GM12875 (cell line): ENCODE results near the gene ZFP36L2.

ENCODE experiments used
- H3K4me3 ChIP-seq: one replicate; pipeline ENCODE4 v1.5.1; 2011; ENCODE audit warnings: low read depth, low read length, control low read depth
- TF ChIP-seq, protein P1 (sequence below): IDR thresholded peaks from 2 replicates; pipeline ENCODE4 v1.5.1; 2011; ENCODE audit warnings: low read depth, mild to moderate bottlenecking, control low read depth, inconsistent platforms, low read length, moderate library complexity, borderline replicate concordance; ENCODE audit not compliant: insufficient read depth

The ZFP36L2 gene

DNA sequence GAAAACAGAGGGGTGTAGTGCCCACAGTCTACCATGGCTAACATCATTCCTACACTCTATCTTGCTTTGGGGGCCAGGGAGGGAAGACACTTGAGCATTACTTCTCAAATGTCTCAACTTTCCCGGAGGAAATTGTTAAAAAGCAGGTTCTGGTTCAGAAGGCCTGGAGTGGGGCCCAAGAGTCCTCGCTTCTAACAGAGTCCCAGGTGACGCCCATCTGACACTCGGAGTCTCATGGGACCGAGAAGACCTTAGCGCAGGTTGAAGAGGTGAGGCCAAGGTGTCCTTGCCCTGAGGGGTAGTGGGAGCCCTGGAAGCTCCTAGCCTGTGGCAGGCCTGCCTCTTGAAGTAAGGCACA, 40.1 kb downstream of the ZFP36L2 start:
- H3K4me3 ChIP-seq: no peak overlapping the region
- TF ChIP-seq, protein P1, sequence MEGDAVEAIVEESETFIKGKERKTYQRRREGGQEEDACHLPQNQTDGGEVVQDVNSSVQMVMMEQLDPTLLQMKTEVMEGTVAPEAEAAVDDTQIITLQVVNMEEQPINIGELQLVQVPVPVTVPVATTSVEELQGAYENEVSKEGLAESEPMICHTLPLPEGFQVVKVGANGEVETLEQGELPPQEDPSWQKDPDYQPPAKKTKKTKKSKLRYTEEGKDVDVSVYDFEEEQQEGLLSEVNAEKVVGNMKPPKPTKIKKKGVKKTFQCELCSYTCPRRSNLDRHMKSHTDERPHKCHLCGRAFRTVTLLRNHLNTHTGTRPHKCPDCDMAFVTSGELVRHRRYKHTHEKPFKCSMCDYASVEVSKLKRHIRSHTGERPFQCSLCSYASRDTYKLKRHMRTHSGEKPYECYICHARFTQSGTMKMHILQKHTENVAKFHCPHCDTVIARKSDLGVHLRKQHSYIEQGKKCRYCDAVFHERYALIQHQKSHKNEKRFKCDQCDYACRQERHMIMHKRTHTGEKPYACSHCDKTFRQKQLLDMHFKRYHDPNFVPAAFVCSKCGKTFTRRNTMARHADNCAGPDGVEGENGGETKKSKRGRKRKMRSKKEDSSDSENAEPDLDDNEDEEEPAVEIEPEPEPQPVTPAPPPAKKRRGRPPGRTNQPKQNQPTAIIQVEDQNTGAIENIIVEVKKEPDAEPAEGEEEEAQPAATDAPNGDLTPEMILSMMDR: no peak

DNA sequence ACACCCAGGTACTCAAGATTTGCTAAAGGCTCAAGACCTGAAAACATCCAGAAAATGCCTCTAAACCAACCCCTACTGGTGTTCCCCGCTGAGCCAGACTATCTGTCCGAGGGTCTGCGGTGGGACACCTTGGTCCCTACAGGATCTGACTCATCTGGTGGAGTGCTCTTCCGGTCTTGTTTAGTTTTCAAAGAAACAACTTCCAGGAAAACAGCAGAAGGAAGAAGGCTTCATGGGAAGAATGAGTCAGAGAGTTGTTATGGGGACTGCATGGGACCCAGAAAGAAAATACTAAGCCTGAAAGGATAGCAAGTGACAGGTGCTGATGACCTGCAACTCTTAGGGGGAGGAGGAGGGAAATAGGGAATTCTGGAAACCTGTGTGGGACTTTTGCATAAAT, 41.3 kb downstream of the ZFP36L2 start:
- TF ChIP-seq, protein P1: no peak
- H3K4me3 ChIP-seq: no peak overlapping the region

DNA sequence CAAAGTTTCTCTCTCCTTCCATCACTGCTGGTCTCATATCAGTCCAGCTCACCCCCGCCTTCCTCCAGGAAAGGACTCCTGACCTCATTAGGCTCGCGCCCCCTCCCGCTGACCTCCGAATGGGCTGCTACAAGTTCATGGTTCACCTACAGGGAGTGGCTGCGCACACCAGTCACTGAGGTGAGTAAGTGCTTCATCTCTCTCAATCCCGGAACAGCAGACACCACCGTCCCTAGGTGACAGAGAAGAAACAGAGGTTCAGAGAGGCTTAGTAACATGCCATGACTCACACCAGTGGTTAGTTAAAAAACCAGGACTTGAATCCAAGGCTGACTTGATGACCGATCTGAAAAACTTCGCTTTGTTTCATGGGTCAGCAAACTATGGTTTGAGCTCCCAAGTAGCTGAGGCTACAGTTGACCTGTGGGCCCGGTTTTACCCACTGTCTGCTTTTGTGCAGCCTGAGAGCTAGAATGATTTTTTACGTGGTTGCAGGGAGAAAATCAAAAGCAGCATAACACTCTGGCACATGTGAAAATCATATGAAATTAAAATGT, 42.0 kb downstream of the ZFP36L2 start:
- TF ChIP-seq, protein P1: no peak

DNA sequence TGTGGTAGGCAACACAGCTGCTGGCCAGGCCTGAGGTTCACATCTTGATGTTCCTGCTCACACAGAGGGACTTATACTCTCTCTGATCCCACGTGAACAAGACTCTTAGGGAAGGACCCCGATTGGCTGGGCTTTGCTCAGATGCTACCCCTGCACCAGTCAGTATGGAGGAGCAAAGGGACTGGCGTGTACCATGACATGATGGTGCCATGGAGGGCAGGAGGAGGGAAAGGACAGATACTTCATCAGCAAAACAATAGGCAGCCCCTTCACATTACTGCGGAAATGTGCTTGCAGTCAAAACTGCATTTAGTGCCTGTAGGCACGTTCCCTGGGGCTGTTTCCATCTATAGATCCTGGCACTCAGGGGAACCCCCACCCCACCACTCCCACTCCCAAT, 42.7 kb downstream of the ZFP36L2 start:
- TF ChIP-seq, protein P1: no peak
- H3K4me3 ChIP-seq: no peak overlapping the region

More for the DNA sequence above, 42.0 kb downstream of the ZFP36L2 start:
- H3K4me3 ChIP-seq: no peak overlapping the region

DNA sequence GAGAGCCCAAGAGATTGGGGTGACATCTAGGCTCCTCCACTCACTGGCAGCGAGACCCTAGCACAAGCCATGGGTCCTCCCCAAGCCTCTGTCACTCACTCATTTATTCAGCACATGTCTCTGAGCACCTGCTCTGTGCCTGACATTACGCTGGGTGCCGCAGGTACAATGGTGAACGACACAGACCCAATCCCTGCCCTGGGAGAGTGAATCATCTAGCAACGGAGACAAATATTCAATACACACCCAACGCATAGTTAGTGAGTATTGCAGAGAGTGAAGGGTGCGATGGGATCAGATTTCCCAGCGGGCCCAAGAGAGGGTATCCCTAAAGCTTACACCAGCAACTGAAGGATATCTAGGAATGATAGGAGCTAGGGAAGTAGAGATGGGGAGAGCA, 45.5 kb downstream of the ZFP36L2 start:
- no peak overlapping the region for H3K4me3 ChIP-seq
- TF ChIP-seq, protein P1: no peak

DNA sequence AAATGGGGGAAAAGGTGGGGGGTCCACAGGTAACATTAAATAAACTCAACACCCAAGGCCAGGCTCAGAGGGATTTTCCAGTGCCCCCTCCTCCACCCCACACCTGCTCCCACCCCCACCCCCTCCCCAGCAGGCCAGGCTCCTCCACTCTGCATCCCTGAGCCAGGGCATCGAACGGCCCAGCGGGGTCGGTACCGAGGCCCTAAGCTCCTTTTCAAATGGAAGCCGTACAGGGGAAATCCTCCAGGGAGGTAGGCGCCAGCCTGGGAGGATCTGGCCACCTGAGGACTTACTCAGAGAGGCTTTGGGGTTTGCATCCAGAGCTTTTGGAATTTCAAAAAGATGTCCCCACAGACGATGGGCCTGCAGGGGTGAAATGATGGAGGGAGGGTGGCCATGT, 46.5 kb downstream of the ZFP36L2 start:
- no peak overlapping the region for H3K4me3 ChIP-seq
- TF ChIP-seq, protein P1: no peak

DNA sequence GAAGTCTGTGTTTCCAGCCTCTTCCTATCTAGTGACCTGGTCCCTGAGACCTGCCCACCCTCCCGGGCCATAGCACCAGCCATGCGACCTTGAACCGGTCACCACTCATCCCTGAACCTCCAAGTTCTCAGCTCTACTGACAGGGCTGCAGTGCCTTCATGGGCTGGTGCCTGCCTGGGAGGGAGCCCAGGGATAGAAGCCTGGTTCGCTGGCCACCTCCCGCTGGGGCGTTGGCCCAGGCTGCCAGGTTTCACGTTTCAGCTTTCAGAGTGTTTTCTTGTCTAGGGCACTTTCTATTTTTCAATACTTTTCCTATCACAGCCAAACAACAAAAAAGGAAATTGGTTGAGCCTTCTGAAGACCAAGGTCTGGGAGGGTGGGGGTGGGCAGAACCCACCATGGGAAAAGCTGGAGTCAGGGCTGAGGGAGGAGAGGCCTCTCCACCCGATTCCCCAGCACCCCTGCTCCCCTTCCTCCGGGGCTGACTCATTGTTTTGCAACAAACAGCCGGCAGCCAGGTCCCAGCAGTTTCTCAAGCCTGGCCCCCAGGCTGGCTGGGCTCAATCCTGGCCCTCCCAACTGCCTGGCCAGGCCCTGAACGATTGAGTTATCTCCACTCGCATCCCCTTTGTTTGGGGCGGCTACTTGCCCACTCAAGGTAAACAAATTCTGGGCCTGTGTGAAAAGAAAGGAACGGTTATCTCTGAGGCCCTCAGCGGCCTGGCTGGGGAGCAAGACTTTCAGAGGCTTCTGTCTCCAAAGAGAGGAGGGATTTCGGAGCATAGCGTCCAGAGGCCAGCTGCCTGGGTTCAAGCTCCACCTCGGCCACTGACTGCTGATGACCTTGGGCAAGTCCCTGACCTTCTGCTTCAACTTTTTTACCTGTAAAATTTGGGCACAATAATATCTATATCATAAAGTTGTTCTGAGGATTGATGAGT, 47.5 kb downstream of the ZFP36L2 start:
- H3K4me3 ChIP-seq: no peak overlapping the region
- TF ChIP-seq, protein P1: no peak
